GM19193 (cell line): Measurements from ENCODE around the gene INMT.

Experiments used
- POLR2A ChIP-seq: IDR thresholded peaks from 4 replicates; pipeline ENCODE4 v1.6.1; 2011; ENCODE audit not compliant: insufficient read depth, insufficient read length; ENCODE audit errors: extremely low read depth

INMT gene

DNA sequence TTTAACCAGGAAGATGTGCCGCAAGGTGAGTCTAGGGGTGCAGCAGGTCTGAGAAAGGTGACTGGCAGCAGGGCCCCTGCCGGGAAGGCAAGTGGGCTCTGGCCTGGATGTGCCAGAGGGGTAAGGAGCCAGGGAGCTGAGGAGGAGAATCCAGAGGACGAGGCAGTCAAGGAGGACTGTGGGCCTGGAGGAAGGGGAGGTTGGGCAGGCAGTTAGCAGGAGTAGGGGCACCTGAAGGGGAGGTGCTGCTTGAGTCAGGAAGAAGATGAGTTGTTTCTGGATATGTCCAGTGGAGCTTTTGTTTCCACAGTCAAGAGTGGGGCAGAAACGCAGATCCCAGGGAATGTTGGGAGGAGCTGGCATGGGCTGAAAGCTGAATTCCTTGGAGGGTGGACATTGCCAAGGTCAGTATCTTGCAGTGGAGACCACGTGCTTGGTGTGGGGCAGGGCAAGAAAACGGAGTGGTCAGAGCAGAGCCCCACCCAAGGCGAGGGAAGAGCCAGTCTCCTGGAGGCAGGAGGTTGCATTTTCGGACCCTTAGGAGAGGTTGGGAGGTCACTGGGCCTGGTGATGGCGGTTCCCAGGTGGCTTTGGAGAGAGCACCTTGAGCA is 53.3 kb downstream of the INMT start:
- TF ChIP-seq POLR2A: no peak

DNA sequence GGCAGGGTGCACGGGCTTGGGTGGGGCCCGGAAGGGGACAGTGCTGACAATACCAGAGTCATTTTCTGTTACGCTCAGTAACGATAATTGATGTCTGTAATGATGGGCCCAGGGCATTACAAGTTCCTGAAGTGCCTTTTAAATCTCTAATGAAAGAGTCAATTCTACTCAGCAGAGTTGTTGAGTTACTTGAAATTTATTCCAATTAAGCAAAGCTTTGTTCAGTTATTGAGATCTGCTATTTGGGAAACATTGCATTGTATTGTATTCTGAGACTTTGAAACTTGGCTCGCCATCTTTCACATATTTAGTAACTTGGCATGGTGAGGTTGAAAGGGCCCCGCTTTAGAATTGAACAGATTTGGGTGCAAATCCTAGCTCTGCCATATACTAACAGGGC is 54.0 kb downstream of the INMT start:
- TF ChIP-seq POLR2A: no peak
